DND-41 (cell line): ENCODE results near the gene GATA5.

Experiments
- EZH2 ChIP-seq: IDR thresholded peaks from 3 replicates; pipeline ENCODE4 v1.6.1; 2012; ENCODE audit warnings: borderline replicate concordance, low read depth, mild to moderate bottlenecking, moderate library complexity, low read length, inconsistent platforms; ENCODE audit not compliant: severe bottlenecking
- TF ChIP-seq, protein P1 (sequence below): IDR thresholded peaks from 2 replicates; pipeline ENCODE4 v1.5.1; 2012; ENCODE audit warnings: borderline replicate concordance, low read length, moderate library complexity, mild to moderate bottlenecking; ENCODE audit not compliant: poor library complexity, severe bottlenecking; ENCODE audit errors: extremely low read depth

DNA sequence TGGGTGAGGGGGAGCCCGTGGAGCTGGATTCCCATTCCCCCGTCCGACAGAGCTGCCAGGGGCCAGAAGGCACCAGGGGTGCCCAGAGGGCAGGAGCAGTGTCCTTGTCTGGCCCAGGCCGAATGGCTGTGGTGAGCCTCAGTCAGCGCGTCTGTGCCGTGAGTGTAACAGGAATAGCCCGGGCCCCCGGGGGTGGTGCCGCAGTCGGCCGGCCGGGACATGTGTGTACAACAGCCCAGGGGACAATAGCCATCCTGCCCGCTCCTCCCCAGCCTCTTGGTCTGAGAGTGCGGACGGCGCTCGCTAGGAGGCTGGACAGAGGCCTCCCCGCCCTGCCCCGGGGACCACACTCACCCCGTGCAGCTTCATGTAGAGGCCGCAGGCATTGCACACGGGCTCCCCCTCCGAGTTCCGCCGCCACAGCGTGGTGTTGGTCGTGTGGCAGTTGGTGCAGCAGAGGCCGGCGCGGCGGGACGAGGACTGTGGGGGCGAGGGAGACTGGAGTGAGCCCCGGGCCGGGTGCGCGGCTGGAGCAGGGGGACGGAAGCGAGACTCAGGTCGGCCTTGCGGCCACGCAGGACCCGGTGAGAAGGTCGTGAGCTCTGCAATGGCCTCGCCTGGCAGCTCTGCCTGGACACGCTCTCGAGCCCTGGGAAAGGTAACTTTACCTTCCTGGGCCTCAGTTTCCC is 9.6 kb downstream of the GATA5 start:
- TF ChIP-seq, protein P1, sequence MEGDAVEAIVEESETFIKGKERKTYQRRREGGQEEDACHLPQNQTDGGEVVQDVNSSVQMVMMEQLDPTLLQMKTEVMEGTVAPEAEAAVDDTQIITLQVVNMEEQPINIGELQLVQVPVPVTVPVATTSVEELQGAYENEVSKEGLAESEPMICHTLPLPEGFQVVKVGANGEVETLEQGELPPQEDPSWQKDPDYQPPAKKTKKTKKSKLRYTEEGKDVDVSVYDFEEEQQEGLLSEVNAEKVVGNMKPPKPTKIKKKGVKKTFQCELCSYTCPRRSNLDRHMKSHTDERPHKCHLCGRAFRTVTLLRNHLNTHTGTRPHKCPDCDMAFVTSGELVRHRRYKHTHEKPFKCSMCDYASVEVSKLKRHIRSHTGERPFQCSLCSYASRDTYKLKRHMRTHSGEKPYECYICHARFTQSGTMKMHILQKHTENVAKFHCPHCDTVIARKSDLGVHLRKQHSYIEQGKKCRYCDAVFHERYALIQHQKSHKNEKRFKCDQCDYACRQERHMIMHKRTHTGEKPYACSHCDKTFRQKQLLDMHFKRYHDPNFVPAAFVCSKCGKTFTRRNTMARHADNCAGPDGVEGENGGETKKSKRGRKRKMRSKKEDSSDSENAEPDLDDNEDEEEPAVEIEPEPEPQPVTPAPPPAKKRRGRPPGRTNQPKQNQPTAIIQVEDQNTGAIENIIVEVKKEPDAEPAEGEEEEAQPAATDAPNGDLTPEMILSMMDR = no peak
- no peak for TF ChIP-seq EZH2
